OCI-M1 (cell line): ENCODE results near the gene CBX5.
A peak's percentile ranks its signal among the peaks of the same experiment; 100 is the strongest.
"Not testable (repeated sequence)": the region's sequence is repeated elsewhere in the genome, so short reads cannot be mapped to it uniquely, and the experiment has no call there.

ENCODE experiments used
- DNase-seq: peaks from one replicate; lab custom pipeline; 2025; lab: John Stamatoyannopoulos, UW

The CBX5 gene

GRCh38 chr12:54197431-54197909 is 82.5 kb downstream of the CBX5 start:
- no peak for DNase-seq

GRCh38 chr12:54197010-54197409 is 82.9 kb downstream of the CBX5 start:
- DNase-seq = no peak

GRCh38 chr12:54196396-54196795 is 83.5 kb downstream of the CBX5 start:
- no peak for DNase-seq

- DNase-seq = peak; percentile 48
Measured at GRCh38 chr12:54195737-54196347, 84.1 kb downstream of the CBX5 start.

- DNase-seq = no peak
Measured at GRCh38 chr12:54195080-54195736, 84.7 kb downstream of the CBX5 start.

GRCh38 chr12:54194611-54195010 is 85.3 kb downstream of the CBX5 start:
- not testable (repeated sequence) for DNase-seq

GRCh38 chr12:54193434-54193833 is 86.5 kb downstream of the CBX5 start:
- no peak for DNase-seq

- DNase-seq = peak; percentile 90
Measured at GRCh38 chr12:54191550-54192022, 88.3 kb downstream of the CBX5 start.

GRCh38 chr12:54191126-54191525 is 88.8 kb downstream of the CBX5 start:
- DNase-seq = no peak

- DNase-seq = no peak
Measured at GRCh38 chr12:54189198-54189539, 90.8 kb downstream of the CBX5 start.

- DNase-seq = no peak
Measured at GRCh38 chr12:54187075-54187474, 92.8 kb downstream of the CBX5 start.

GRCh38 chr12:54185919-54186318 is 94.0 kb downstream of the CBX5 start:
- DNase-seq = no peak

- DNase-seq = not testable (repeated sequence)
Measured at GRCh38 chr12:54185297-54185696, 94.6 kb downstream of the CBX5 start.

GRCh38 chr12:54184024-54184805 is 95.7 kb downstream of the CBX5 start:
- no peak for DNase-seq

GRCh38 chr12:54182981-54183380 is 96.9 kb downstream of the CBX5 start:
- no peak for DNase-seq

GRCh38 chr12:54182086-54182485 is 97.8 kb downstream of the CBX5 start:
- no peak for DNase-seq
